GM19023 (cell line): ENCODE measurements around the gene NBL1.

Experiments
- ATAC-seq: cut with Tn5 transposase; IDR thresholded peaks from one replicate; pipeline ENCODE4 v1.9.1; 2021; ENCODE audit warnings: mild to moderate bottlenecking, moderate library complexity; ENCODE audit not compliant: unreplicated experiment

Gene NBL1

DNA sequence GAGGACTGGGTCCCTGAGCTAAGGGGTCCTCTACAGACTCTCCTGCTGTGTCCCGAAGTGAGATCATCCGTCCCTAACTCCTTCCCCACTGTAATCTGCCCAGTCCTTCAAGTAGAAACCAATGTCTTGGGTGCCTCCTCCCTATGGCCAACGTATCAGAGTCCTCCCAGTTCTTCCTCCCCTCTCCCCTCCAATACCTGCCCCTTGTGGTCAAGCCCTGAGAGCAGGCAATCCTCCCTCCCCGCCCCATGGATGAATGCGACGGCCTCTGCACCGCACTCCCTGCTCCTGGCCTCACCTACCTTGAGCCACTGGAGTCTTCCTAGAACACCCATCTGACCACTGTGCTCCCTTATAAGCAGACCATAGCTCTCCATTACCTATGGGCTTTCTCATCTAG lies 51.7 kb downstream of the NBL1 start:
- no peak for ATAC-seq

DNA sequence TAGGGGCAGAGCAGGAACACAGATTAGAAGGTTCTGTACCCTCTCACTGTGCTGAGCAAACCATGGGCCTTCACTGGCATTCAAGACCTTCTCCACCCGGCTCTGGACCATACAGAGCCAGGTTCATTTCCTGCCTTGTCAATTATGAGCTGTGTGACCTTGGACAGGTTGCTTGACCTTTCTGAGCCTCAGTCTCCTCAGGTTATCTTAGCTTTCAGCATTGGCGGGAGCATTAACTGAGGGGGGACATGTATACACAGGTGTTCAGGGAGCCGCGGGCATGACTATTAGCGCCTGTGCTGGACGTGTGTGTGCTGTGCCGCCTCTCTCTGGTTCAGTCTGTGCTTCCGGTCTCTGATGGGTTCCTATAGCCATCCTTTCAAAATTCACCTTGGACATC lies 52.7 kb downstream of the NBL1 start:
- no peak for ATAC-seq

DNA sequence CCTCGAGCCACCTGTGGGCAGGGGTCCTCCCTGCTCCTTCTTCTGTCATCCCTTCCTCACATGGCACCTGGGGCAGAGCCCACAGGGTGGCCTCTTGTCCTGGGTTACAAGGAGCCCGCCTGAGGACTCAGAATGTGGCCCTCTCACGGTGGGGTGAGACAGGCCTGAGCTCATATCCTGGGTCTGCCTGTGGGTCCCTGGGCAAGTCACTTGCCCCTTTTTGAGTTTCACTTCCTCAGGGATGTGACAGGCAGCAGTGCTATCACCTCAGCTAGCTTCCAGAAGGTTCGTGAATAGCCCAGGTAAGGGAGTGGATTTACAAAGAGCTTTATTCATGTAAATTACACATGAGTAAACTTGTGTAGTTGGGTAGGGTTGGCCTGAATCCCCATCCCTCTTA lies 54.1 kb downstream of the NBL1 start:
- no peak for ATAC-seq

DNA sequence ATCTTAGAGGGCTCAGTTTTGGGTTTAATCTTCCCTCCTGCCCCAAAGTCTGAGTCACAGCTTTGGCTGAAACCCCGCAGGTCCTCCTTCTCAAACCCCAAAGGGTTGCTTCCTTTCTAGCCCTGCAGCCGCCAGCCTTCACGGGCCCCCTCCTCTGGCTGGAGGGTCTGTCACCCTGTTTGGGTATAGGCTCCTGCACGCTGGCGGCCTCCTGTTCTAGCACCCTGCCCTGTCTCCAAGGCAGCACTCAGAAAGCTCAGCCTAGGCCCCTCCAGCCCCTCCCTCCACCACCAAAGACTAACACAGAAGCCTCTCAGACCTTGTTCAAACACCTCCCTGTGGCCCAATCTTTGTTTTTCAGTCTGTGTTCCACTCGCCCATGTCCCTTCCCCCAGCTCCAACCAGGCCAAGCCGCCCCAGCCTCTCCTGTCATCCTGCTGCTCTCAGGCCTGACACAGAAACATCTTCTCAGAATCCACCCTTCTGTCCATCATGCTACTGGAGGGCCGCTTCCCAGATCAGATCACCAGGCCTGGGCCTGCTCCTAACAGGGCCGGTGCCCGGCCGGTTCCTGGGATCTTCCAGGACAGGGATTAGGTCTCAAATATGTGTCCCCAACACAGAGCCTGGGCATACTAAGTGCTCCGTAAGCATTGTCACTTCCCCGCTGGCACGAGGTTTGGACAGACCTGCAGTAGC lies 56.1 kb downstream of the NBL1 start:
- ATAC-seq: no peak

GRCh38 chr1:19703280-19703679 lies 59.2 kb downstream of the NBL1 start:
- no peak for ATAC-seq

DNA sequence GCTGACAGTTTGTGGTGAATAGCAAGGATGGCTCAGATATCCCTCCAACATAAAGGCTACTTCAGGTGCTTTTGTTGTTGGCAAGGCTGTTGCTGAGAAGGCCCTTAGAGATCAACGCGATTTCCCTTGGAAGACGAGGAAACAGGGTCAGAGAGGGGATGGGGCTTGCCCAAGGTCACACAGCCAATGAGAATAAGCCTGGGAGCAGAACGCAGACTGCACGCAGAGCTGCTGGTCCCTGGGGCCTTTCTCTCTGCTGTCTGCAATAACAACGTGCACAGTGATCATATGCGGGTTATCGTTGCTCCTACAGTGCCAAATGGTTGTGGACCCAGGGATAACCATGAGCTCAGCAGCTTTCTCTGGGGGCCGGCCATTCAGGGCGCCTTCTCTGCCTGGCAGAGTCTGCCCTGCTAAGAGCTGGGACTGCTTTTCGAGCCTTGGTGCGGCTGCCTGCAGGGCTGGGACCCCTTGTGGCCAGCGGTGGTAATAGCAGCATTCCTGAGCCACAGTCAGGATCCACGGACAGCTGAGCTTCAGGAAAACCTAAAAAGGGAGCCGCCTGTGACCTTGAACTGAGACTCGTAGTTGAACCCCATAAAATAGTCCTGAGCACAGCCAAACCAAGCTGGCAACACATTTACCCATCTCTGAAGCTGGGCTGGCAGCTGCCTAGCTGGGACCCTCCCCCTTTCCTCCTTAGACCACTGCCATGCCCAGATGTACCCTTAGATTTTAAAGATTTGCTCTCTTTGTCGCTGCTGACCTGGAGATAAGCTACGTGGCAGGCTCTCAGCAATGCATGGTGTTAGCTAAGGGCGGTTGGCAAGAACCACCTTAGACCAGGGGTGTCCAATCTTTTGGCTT lies 60.4 kb downstream of the NBL1 start:
- no peak for ATAC-seq

DNA sequence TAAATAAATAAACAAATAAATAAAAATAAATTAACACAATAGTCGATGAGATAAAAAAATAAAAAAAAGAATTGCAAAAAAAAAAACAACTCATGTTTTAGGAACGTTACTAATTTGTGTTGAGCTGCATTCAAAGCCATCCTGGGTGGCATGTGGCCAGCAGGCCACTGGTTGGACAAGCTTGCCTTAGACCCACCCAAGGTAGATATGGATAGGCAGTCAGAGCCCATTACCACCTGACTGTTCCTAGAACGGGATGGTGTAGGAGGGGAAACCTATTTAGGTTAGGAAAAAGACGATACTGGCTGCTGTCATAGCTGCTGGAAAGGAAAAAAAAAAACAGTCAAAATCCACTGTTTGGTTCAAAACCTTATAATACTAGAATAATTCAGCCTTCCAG lies 61.4 kb downstream of the NBL1 start:
- ATAC-seq: no peak

DNA sequence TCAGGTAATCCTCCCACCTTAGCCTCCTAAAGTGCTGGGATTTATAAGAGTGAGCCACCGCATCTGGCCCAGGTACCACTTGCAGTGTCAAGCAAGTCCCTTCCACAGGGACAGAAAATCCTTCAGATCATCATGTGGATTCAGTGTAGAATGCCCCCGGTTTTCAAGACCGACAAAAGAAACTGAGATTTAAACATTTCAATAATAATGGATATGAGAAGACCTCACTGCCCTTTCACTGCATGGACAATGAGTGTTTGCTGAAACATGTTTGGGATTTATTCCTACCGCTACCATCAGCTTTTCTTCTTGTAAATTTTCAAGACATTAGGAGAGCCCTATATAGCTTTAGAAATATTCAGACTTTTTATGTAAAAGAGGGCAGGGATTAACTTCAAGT lies 62.0 kb downstream of the NBL1 start:
- no peak for ATAC-seq
